ENCODE data around the gene TOM1L2.

The TOM1L2 gene

GRCh38 chr17:17892731-17893130, 79.5 kb downstream of the TOM1L2 start:
- no peak for DNase-seq

DNA sequence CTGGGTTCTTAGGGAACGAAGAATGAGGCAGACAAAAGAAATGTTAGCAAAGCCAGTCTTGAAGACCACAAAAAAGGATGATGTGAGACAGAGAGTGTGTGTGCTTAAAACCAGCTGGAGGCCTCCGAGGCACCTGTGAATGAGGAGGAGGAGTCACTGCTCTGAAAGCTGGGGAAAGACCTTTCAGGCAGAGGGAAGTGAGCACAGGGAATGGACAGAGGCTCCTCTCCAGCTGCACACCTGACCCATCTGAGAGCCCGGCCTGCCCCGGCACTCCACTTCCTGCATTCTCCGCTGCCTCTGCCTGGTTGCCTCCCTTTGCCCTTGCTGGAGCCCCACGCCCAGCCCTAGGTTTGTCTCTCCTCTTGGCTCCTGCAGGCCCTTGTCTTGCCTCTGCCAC, 80.2 kb downstream of the TOM1L2 start:
- no peak for DNase-seq

GRCh38 chr17:17890773-17891759, 81.1 kb downstream of the TOM1L2 start:
- peak in 1 of 2 experiments; percentile 32 for DNase-seq

DNA sequence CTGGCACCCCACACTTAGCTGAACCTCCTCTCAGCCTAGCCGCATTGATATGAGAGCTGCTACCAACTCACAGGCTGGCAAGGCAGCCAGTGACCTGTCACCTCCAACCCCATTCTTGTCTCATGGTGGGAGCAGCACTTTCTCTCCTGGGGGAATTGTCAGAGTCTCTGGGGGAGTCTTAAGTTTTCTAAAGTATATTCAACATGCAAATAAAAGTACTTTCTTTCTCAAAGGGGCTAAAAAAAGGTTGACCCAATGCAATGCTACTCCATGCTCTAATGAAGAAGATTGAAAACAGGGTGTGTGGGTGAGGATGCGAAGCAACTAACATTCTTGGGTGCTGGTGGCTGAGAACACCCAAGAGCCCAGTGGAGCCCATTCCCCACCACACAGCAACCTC, 82.3 kb downstream of the TOM1L2 start:
- no peak for DNase-seq

DNA sequence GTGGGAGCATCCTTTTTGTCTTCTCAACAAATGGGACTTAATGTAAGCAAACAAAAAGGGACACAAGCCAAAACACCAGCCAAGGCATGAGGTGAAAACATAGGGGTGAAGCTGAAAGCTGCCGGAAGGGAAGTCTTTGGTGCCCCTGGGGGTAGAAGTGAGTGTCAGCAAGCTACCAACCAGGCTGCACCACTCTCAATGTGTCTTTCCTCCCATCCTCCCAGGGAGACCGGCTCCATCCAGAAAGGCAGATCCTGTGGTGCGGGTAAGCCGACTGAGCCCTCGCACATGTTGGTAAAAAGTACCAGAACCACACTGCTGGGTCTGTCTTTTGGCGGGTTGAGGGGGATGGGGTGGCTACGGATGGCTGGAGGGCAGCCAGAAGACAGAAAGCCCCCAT, 83.4 kb downstream of the TOM1L2 start:
- DNase-seq = no peak

DNA sequence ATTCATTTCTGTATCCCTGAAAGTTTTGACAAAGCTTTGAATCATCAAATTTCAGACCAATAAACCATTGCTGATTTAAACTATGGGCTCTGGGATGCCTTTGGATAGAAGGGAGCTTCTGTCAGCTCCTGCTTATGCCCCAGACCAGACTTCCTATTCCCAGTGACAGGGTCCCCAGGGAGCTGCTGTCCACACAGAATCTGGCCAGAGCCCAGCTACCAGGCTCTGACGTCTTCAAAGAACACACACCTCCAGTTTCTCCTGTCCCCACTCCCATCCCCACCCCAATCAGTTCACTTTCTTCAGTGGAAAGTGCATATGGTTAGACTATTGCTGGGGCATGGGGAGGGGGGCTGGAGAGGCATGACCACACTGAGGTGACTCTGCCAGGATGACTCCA, 83.8 kb downstream of the TOM1L2 start:
- DNase-seq = no peak

DNA sequence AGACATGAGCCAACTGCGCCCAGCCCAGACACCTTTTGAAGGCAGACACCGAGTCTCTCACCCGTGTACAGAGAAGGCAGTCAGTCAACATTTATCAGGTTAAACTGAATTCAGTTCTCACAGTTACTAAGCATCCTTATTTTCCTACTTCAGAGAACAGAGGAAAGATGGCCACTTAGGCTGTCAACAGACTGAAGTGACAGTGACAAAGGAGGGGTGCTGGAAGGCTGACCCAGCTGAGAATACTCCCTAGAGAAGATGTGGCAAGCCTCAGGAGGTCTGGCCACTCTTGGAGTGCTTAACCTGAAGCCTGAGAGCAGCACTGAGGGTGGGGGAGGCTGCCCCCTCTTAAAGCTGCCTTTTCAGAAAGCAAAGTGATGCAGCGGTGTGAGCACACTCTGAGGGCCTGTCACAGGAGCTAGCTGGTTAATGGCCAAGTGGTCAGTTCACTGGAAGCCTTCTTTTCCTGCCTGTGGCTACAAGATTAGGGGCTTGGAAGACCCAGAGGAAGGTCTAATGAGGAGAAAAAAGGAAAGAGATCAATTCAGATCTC, 84.4 kb downstream of the TOM1L2 start:
- DNase-seq = no peak

- DNase-seq = peak in 1 of 2 experiments; percentile 41
Measured at GRCh38 chr17:17886726-17887125, 85.5 kb downstream of the TOM1L2 start.

GRCh38 chr17:17886226-17886625, 86.0 kb downstream of the TOM1L2 start:
- peak in 1 of 2 experiments; percentile 76 for DNase-seq

- DNase-seq = peak; percentile 17 to 57
Measured at GRCh38 chr17:17884391-17885357, 87.5 kb downstream of the TOM1L2 start.

GRCh38 chr17:17883801-17884200, 88.4 kb downstream of the TOM1L2 start:
- no peak for DNase-seq

DNA sequence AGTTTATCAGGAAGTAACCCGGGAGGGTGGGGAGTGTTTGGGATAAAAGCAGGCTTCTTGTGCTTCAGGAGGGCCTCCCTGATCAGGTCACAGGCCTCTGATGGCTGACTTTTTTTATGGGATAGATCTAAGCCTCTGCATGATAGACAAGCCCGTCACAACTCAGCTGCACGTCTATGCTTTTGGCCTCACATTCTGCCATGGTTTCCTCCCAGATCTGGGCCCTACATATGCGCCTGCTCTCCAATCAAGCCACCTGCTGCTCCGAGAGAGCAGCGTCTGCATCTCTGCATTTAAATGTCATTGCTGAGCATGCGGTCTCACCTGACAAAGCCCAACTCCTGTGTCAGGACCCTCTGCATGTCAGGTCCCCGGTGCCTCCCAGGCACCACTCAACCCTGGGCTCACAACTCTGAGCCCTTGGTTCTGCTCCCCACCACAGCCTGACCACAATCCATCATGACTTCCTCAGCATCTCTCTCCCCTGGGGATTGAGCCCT, 90.1 kb downstream of the TOM1L2 start:
- no peak for DNase-seq

GRCh38 chr17:17880577-17881196, 91.5 kb downstream of the TOM1L2 start:
- DNase-seq = no peak

GRCh38 chr17:17877529-17878358, 94.5 kb downstream of the TOM1L2 start:
- peak; percentile 71 to 86 for DNase-seq

DNA sequence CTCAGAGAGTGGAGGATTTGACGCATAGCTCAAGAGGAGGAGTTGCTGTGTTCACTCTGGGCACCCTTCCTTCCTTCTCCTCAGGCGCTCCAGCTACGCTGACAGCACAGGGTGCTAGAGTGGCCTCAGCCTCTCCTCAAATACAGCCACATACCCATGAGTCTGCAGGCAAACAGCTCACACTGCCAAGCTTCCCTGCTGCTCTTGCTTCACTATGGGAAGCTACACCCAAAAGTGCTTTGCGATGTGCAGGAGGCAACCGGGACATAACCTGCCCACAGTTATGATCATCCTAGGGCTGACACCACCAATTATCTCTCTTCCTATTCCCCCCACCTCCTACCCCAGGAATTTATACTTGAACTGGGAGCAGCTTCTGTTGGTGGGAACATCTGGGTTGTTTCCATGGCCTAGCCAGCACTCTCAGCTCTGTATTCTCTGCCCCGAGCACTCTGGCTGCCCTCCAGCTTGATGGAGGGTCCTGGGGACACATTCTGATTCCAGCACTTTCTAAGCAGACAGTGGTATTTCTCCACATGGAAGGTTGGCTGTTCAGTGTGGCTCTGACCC, 95.2 kb downstream of the TOM1L2 start:
- peak in 1 of 2 experiments; percentile 75 for DNase-seq

- DNase-seq = no peak
Measured at GRCh38 chr17:17874478-17874877, 97.7 kb downstream of the TOM1L2 start.

DNA sequence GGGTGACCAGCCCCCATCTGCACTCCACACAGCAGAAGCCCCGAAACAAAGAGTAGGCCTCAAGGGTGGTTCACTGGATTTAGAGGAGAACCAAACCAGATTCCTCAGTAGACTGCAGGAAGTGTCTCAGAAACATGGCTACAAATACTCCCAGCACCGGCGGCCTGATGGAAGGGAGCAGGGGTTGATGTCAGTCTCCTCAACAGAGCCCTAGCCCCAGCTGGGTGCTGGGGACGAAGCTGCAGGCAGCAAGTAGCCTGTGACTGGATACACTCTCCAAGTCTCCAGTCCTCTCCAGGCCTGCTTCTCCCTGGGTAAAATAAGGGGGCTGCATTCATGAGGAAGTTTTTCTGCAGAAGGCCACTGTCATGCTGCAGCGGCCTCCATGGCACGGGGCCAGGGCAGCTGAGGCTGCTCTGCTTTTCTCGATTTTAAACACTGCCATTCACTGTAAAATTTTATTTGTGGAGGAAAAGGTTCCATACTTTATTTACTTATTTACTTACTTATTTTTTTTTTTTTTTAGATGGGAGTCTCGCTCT, 98.7 kb downstream of the TOM1L2 start:
- DNase-seq = no peak

DNA sequence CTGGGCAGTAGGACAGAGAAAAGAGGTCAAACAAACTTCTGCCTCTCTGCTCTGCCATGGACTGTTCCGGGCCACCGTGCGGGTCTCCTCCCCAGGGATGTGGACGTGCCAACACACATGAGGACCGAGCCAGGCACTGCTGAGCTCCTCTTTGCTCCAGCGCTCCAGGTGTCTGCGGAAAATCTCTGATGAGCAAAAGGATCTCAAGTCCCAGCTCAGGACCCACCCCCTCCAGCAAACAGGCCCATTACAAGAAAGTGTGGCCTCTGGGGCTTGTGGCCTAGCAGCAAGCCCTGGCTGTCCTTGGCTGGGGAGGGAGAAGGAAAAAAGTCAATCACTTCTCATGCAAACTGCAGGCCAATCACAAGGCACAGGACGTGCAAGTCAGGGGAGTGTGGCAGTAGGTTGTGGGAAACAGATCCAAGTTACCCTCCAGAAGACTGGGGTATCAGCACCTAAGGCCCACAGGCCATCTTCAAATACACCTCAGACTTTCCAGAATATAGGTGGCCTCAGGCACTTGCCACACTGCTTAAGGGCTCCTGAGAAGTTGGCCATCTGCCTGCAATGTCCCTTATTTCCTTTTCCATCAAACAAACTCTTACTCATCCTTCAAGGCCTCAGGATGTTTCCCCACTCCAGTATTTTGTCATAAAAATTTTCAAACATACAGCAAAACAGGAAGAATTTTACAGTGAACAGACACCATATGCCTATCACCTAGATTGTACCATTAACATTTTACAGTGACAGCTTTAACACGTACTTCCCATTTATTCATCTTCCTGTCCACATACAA, 99.5 kb downstream of the TOM1L2 start:
- no peak for DNase-seq

DNA sequence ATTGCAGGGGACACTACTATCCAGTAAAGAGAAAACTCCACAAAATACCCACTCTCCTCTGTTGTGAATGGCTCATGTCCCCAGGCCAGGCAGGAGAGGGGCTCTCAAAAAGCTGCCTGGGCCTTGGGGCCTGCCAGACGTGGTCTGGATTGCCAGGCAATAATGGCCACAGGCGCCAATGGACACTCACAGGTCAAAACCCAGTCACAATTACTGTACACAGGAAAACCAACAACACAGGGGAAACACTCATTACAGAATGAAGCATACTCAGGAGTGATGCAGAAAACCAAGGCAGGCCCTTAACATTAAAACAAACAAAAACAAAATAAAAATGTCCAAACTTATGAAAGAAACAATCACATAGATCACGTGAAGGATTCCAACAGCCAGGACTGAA, 100.3 kb downstream of the TOM1L2 start:
- no peak for DNase-seq

GRCh38 chr17:17870247-17870646, 102.0 kb downstream of the TOM1L2 start:
- DNase-seq = no peak
